Vagina (tissue), 2 donors: Measurements from ENCODE around the gene NHLRC2. TPM values are rescaled to one million over a fixed set of nuclear protein-coding genes. Genes with fewer than 3 reads are reported as not detected.

ENCODE experiments used
- DNase-seq, 2 donors: peaks; one replicate each; pipeline ENCODE4 v3.0.0-alpha.2; 2017; ENCODE audit errors: extremely low spot score in 2 of 2
- H3K27ac ChIP-seq: fragments of 200-600 bp; sonication (generic); one replicate; pipeline ENCODE4 v1.5.1; 2019
- H3K27me3 ChIP-seq: fragments of 200-600 bp; sonication (generic); one replicate; pipeline ENCODE4 v1.5.1; 2019
- H3K36me3 ChIP-seq, 2 donors: fragments of 200-600 bp; sonication (generic); one replicate each; pipeline ENCODE4 v1.5.1; 2017 to 2019
- H3K4me1 ChIP-seq: fragments of 200-600 bp; sonication (generic); one replicate; pipeline ENCODE4 v1.5.1; 2019
- H3K4me3 ChIP-seq, 2 donors: fragments of 200-600 bp; sonication (generic); 1 replicate in 1 of 2; 2 replicates in 1 of 2; pipeline ENCODE4 v1.5.1; 2016 to 2019
- H3K9me3 ChIP-seq: fragments of 200-600 bp; sonication (generic); one replicate; pipeline ENCODE4 v1.5.1; 2019
- POLR2A ChIP-seq, 2 donors: fragments of 450-650 bp; IDR thresholded peaks; one replicate each; pipeline ENCODE4 v1.6.1; 2017; ENCODE audit warnings: antibody characterized with exemption in 2 of 2, mild to moderate bottlenecking in 2 of 2, moderate library complexity in 2 of 2
- POLR2AphosphoS5 ChIP-seq, 2 donors: sonication (generic); formaldehyde crosslinking; IDR thresholded peaks; one replicate each; pipeline ENCODE4 v1.9.0; 2017; ENCODE audit warnings: antibody characterized with exemption in 2 of 2, mild to moderate bottlenecking in 2 of 2, low read depth in 1 of 2; ENCODE audit not compliant: insufficient read depth in 1 of 2
- intact Hi-C: fragments of 100-400 bp; cut with DNase I; formaldehyde crosslinking; loops from one replicate; pipeline ENCODE4 v1.15.1; 2023
- total RNA-seq: library from RNA; depleted of rRNA; stranded (reverse); fragments of >200 nt; gene quantifications from one replicate; pipeline ENCODE4 v1.2.3, GENCODE V29; 2016
- TF ChIP-seq, protein P1 (sequence below), 3 experiments: fragments of 450-650 bp in 2 of 3; fragments of 200-600 bp in 1 of 3; sonication (generic) in 1 of 3; IDR thresholded peaks; one replicate each; pipeline ENCODE4 v1.5.1; 2017 to 2019; ENCODE audit warnings: antibody characterized with exemption in 3 of 3, mild to moderate bottlenecking in 2 of 3, moderate library complexity in 2 of 3

Gene NHLRC2
- total RNA-seq, 1 donor from 2014 or later, result 16.7 TPM

GRCh38 chr10:113930482-113931057, 76.1 kb downstream of the NHLRC2 start:
- no peaks in the 10 kb centered on the region for H3K36me3 ChIP-seq
- H3K27ac ChIP-seq, result no peak overlapping the region
- H3K27me3 ChIP-seq, result no peaks in the 10 kb centered on the region
- DNase-seq, result no peak
- H3K4me3 ChIP-seq, result no peak overlapping the region
- intact Hi-C loops, result no loop called here
- TF ChIP-seq POLR2A (IDR thresholded peaks at IDR 0.05), result no peak
- TF ChIP-seq POLR2AphosphoS5 (IDR thresholded peaks at IDR 0.05; ENCODE audit: insufficient read depth in 1 of 2, low read depth in 1 of 2), result no peak
- TF ChIP-seq, protein P1, sequence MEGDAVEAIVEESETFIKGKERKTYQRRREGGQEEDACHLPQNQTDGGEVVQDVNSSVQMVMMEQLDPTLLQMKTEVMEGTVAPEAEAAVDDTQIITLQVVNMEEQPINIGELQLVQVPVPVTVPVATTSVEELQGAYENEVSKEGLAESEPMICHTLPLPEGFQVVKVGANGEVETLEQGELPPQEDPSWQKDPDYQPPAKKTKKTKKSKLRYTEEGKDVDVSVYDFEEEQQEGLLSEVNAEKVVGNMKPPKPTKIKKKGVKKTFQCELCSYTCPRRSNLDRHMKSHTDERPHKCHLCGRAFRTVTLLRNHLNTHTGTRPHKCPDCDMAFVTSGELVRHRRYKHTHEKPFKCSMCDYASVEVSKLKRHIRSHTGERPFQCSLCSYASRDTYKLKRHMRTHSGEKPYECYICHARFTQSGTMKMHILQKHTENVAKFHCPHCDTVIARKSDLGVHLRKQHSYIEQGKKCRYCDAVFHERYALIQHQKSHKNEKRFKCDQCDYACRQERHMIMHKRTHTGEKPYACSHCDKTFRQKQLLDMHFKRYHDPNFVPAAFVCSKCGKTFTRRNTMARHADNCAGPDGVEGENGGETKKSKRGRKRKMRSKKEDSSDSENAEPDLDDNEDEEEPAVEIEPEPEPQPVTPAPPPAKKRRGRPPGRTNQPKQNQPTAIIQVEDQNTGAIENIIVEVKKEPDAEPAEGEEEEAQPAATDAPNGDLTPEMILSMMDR (IDR thresholded peaks at IDR 0.05), result no peak
- H3K9me3 ChIP-seq, result no peaks in the 10 kb centered on the region
- H3K4me1 ChIP-seq, result no peaks in the 10 kb centered on the region

- Histone ChIP-seq H3K4me1 (no peaks in the 10 kb centered on the region), H3K36me3 (no peaks in the 10 kb centered on the region), H3K27me3 (no peaks in the 10 kb centered on the region), H3K4me3 (no peak overlapping the region), H3K27ac (no peak overlapping the region), H3K9me3 (no peaks in the 10 kb centered on the region)
- DNase-seq, result no peak
- TF ChIP-seq POLR2AphosphoS5 (IDR thresholded peaks at IDR 0.05; ENCODE audit: insufficient read depth in 1 of 2, low read depth in 1 of 2), result no peak
- TF ChIP-seq, protein P1 (IDR thresholded peaks at IDR 0.05), result no peak
- TF ChIP-seq POLR2A (IDR thresholded peaks at IDR 0.05), result no peak
- intact Hi-C loops, result no loop called here
These were observed 78.4 kb downstream of the NHLRC2 start for GRCh38 chr10:113932854-113933253.

GRCh38 chr10:113933894-113934532, 79.6 kb downstream of the NHLRC2 start:
- DNase-seq, result peak in 1 of 2 donors; percentile 77

GRCh38 chr10:113937258-113937657, 82.8 kb downstream of the NHLRC2 start:
- Histone ChIP-seq H3K4me1 (no peaks in the 10 kb centered on the region), H3K36me3 (no peaks in the 10 kb centered on the region), H3K27ac (no peak overlapping the region), H3K9me3 (no peaks in the 10 kb centered on the region), H3K27me3 (no peaks in the 10 kb centered on the region), H3K4me3 (no peak overlapping the region)
- intact Hi-C loops, result no loop called here
- DNase-seq, result no peak
- TF ChIP-seq POLR2AphosphoS5 (IDR thresholded peaks at IDR 0.05; ENCODE audit: insufficient read depth in 1 of 2, low read depth in 1 of 2) (no peak), POLR2A (IDR thresholded peaks at IDR 0.05) (no peak)
- TF ChIP-seq, protein P1 (IDR thresholded peaks at IDR 0.05), result no peak

More at GRCh38 chr10:113933894-113934532, 79.6 kb downstream of the NHLRC2 start:
- Histone ChIP-seq H3K36me3 (no peaks in the 10 kb centered on the region), H3K4me1 (no peaks in the 10 kb centered on the region), H3K4me3 (no peak overlapping the region), H3K27ac (no peak overlapping the region), H3K9me3 (no peaks in the 10 kb centered on the region), H3K27me3 (no peaks in the 10 kb centered on the region)
- intact Hi-C loops, result no loop called here
- no peak for TF ChIP-seq POLR2AphosphoS5 (IDR thresholded peaks at IDR 0.05; ENCODE audit: insufficient read depth in 1 of 2, low read depth in 1 of 2)
- no peak for TF ChIP-seq POLR2A (IDR thresholded peaks at IDR 0.05)
- TF ChIP-seq, protein P1 (IDR thresholded peaks at IDR 0.05), result no peak

DNA sequence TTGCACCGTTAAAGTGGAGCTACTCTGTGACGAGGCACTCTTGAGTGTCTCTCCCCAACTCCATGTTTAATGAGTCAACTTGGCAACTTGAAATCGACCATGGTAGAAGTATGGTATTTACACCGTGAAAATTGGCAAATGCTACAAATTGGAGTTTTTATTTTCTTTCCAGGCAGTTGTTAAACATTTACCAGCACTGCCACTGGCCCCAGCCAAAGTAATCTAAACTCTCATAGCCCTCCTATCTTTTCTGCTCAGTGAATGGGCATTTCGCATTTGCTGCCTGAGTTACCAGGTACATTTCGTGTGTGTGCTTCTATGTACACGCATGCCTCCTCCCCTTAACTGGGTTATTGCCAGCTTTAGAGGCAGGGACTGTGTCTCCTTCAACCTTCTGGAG, 83.3 kb downstream of the NHLRC2 start:
- Histone ChIP-seq H3K36me3 (no peaks in the 10 kb centered on the region), H3K4me1 (no peaks in the 10 kb centered on the region), H3K27me3 (no peaks in the 10 kb centered on the region), H3K4me3 (no peak overlapping the region), H3K27ac (no peak overlapping the region), H3K9me3 (no peaks in the 10 kb centered on the region)
- no peak for DNase-seq
- TF ChIP-seq, protein P1 (IDR thresholded peaks at IDR 0.05), result no peak
- no peak for TF ChIP-seq POLR2AphosphoS5 (IDR thresholded peaks at IDR 0.05; ENCODE audit: insufficient read depth in 1 of 2, low read depth in 1 of 2)
- intact Hi-C loops, result no loop called here
